Ishikawa (cell line): Measurements from ENCODE around the gene OPRL1.
A peak's percentile ranks its signal among the peaks of the same experiment; 100 is the strongest.

Source experiments
- CEBPB ChIP-seq: IDR thresholded peaks from 2 replicates; pipeline ENCODE4 v1.6.1; 2012
- CREB1 ChIP-seq: IDR thresholded peaks from 2 replicates; pipeline ENCODE4 v1.6.1; 2012; ENCODE audit warnings: low read depth
- EP300 ChIP-seq: IDR thresholded peaks from 2 replicates; pipeline ENCODE4 v1.6.1; 2012; ENCODE audit warnings: borderline replicate concordance
- FOXM1 ChIP-seq: IDR thresholded peaks from 2 replicates; pipeline ENCODE4 v1.6.1; 2012; ENCODE audit warnings: low read depth, borderline replicate concordance
- NFIC ChIP-seq: IDR thresholded peaks from 2 replicates; pipeline ENCODE4 v1.6.1; 2012
- RAD21 ChIP-seq: IDR thresholded peaks from 2 replicates; pipeline ENCODE4 v1.6.1; 2012; ENCODE audit warnings: low read depth
- REST ChIP-seq: IDR thresholded peaks from 2 replicates; pipeline ENCODE4 v1.6.1; 2012; ENCODE audit warnings: low read depth, mild to moderate bottlenecking
- TCF12 ChIP-seq: IDR thresholded peaks from 2 replicates; pipeline ENCODE4 v1.6.1; 2012; ENCODE audit warnings: low read depth
- TEAD4 ChIP-seq: IDR thresholded peaks from 2 replicates; pipeline ENCODE4 v1.6.1; 2012
- ZBTB7A ChIP-seq: IDR thresholded peaks from 2 replicates; pipeline ENCODE4 v1.6.1; 2012; ENCODE audit warnings: low read depth
- TF ChIP-seq, protein P1 (sequence below): IDR thresholded peaks from 2 replicates; pipeline ENCODE4 v1.6.1; 2012
- TF ChIP-seq, protein P2 (sequence below): IDR thresholded peaks from 2 replicates; pipeline ENCODE4 v1.6.1; 2012

- no peak for TF ChIP-seq CEBPB
- TF ChIP-seq, protein P1, sequence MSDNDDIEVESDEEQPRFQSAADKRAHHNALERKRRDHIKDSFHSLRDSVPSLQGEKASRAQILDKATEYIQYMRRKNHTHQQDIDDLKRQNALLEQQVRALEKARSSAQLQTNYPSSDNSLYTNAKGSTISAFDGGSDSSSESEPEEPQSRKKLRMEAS: no peak
- no peak for TF ChIP-seq EP300
- no peak for TF ChIP-seq TEAD4
- TF ChIP-seq REST: no peak
- no peak for TF ChIP-seq TCF12
- no peak for TF ChIP-seq FOXM1
- TF ChIP-seq, protein P2, sequence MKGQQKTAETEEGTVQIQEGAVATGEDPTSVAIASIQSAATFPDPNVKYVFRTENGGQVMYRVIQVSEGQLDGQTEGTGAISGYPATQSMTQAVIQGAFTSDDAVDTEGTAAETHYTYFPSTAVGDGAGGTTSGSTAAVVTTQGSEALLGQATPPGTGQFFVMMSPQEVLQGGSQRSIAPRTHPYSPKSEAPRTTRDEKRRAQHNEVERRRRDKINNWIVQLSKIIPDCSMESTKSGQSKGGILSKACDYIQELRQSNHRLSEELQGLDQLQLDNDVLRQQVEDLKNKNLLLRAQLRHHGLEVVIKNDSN: no peak
- TF ChIP-seq NFIC: no peak
- peak; percentile 25; the same call in 1 of the 2 replicates for TF ChIP-seq RAD21
- no peak for TF ChIP-seq ZBTB7A
- TF ChIP-seq CREB1: no peak
Measured at GRCh38 chr20:64069614-64070243, 10.2 kb upstream of the OPRL1 start.
